ENCODE data around the gene TP53. TPM values are rescaled to one million over a fixed set of nuclear protein-coding genes. Genes with fewer than 3 reads are reported as not detected.

TP53 gene
- total RNA-seq, 4 donors from 2014 or later, result 27.9 to 49.7 (median 31.7) TPM

DNA sequence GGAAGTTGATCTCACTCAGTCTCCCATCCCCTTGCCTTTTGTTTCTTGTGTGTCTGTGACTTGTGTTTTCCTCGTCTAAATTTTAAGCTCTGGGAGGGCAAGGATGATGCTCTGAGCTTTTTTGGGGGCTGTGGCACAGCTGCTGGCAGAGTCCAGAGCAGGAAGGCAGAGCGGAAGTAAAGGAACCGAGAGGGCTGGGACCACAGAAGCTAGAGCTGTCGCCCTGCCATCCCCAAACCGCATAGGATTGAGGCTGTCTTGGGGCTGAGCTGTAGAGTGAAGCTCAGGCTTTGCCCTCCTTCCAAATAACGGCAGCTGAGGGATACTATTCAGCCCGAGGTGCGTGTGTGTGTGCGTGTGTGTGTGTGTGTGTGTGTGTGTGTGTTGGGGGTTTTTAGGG lies 26.5 kb upstream of the TP53 start:
- no peak overlapping the region for H3K4me3 ChIP-seq
- H3K27me3 ChIP-seq, result peaks cover 56% of the 10 kb centered on the region
- TF ChIP-seq POLR2AphosphoS5 (IDR thresholded peaks at IDR 0.05), result no peak
- no peak for TF ChIP-seq POLR2A (IDR thresholded peaks at IDR 0.05)
- TF ChIP-seq, protein P1, sequence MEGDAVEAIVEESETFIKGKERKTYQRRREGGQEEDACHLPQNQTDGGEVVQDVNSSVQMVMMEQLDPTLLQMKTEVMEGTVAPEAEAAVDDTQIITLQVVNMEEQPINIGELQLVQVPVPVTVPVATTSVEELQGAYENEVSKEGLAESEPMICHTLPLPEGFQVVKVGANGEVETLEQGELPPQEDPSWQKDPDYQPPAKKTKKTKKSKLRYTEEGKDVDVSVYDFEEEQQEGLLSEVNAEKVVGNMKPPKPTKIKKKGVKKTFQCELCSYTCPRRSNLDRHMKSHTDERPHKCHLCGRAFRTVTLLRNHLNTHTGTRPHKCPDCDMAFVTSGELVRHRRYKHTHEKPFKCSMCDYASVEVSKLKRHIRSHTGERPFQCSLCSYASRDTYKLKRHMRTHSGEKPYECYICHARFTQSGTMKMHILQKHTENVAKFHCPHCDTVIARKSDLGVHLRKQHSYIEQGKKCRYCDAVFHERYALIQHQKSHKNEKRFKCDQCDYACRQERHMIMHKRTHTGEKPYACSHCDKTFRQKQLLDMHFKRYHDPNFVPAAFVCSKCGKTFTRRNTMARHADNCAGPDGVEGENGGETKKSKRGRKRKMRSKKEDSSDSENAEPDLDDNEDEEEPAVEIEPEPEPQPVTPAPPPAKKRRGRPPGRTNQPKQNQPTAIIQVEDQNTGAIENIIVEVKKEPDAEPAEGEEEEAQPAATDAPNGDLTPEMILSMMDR (IDR thresholded peaks at IDR 0.05), result no peak
- TF ChIP-seq EP300 (IDR thresholded peaks at IDR 0.05; ENCODE audit: low read depth), result no peak
- H3K27ac ChIP-seq, result no peak overlapping the region
- WGBS, 2 donors (ENCODE audit: low coverage in 1 of 2), result 19% methylated on average over 9 of the region's 9 CpGs; no CpG with 5 or more reads in 1 of the 2 donors
- H3K36me3 ChIP-seq, result no peaks in the 10 kb centered on the region
- in situ Hi-C loops (cut with MboI; ENCODE audit: low pct_ligation_motif_present in 1 of 4, low pct_unique_long_range_greater_than_20kb in 1 of 4, low sequenced_read_pairs in 3 of 4), result no loop called here
- DNase-seq, result no peak
- peaks cover 9 to 23% (median 18%) of the 10 kb centered on the region in 4 donors for H3K4me1 ChIP-seq
- intact Hi-C loops (cut with DNase I; ENCODE audit: low total_unique reads), result no loop called here
- H3K9me3 ChIP-seq, result no peaks in the 10 kb centered on the region

DNA sequence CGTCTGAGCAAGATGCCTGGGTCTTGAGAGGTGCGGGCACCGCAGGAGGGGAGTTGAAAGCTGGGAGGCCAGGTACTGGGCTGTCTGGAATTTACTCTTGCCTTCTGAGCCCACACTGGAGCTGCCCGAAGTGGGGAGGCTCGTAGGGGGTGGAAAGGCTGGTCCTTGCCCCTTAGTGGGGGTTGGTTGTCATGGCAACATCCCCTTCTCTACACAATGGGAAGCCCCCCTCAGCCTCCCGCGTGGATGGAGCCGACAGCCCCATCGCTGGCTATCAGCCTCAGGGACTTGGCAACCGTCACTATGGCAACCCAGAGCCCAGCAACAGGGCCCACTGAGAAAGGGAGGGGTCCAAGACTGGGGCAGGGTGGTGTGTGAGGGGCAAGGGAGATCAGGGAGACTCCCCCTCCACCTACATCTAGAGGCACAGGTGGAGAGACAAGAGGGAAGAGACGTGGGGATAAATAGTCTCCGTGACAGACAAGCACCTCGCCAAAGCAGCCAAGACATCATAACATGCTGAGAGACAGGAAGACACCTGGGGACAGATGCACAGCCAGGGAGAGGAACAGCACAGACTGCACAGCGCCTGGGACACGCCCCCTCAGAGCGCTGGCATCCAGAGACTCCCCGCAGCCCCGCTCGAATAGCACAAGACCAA lies 25.0 kb upstream of the TP53 start:
- 24 to 30% methylated on average over 3 to 19 of the region's 19 CpGs for WGBS, 2 donors (ENCODE audit: low coverage in 1 of 2)

DNA sequence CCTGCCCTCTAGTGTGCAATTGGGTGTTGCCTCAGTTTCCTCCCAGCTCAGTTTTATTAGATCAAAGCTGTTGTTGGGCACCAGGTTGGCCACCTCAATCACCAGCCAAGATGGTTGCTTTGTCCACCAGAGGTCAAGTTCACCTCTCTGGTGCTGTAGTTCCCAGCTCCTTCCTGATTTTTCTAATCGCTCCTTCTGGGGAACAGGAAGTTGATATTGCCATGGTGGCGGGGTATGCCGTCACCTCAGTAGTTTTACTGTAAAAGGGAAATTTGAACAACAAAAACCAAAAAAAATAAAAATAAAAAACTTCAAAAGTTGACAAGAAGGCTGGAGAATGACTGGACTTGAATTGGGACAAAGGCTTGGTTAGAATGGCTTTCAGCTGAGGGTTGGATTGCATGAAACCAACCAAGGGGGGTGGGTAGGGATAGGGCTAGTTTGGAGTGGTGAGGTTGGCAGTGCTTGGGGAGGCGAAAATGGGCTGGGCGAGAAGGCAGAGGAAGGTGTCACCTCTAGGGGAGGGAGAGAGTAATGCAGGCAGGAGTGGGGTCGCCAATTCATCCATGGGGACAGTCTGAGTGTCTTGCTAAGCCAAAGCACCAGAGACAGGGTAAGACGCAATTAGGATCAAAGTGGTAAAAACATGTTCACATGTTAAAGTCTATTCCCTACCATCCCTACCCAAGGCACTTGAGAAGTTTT lies 23.9 kb upstream of the TP53 start:
- peaks cover 67% of the 10 kb centered on the region for H3K27me3 ChIP-seq
- WGBS, 2 donors (ENCODE audit: low coverage in 1 of 2), result 68 to 78% methylated on average over 3 to 7 of the region's 7 CpGs
- intact Hi-C loops (cut with DNase I; ENCODE audit: low total_unique reads) (no loop called here), in situ Hi-C loops (cut with MboI; ENCODE audit: low pct_ligation_motif_present in 1 of 4, low pct_unique_long_range_greater_than_20kb in 1 of 4, low sequenced_read_pairs in 3 of 4) (no loop called here)
- H3K27ac ChIP-seq, result no peak overlapping the region
- H3K9me3 ChIP-seq, result no peaks in the 10 kb centered on the region
- no peaks in the 10 kb centered on the region for H3K36me3 ChIP-seq
- peaks cover 0 to 1% (median under 1%) of the 10 kb centered on the region in 4 donors for H3K4me1 ChIP-seq
- DNase-seq, result no peak
- no peak overlapping the region for H3K4me3 ChIP-seq
- no peak for TF ChIP-seq POLR2AphosphoS5 (IDR thresholded peaks at IDR 0.05)
- TF ChIP-seq, protein P1 (IDR thresholded peaks at IDR 0.05), result peak in 1 of 5 experiments; percentile 11

More for the DNA sequence above, 25.0 kb upstream of the TP53 start:
- Histone ChIP-seq H3K9me3 (no peaks in the 10 kb centered on the region), H3K36me3 (no peaks in the 10 kb centered on the region), H3K4me1 (peaks cover 9 to 11% (median 9%) of the 10 kb centered on the region in 4 donors), H3K27ac (no peak overlapping the region), H3K27me3 (peaks cover 65% of the 10 kb centered on the region), H3K4me3 (no peak overlapping the region)
- in situ Hi-C loops (cut with MboI; ENCODE audit: low pct_ligation_motif_present in 1 of 4, low pct_unique_long_range_greater_than_20kb in 1 of 4, low sequenced_read_pairs in 3 of 4) (no loop called here), intact Hi-C loops (cut with DNase I; ENCODE audit: low total_unique reads) (no loop called here)
- TF ChIP-seq POLR2A (IDR thresholded peaks at IDR 0.05) (no peak), POLR2AphosphoS5 (IDR thresholded peaks at IDR 0.05) (no peak), EP300 (IDR thresholded peaks at IDR 0.05; ENCODE audit: low read depth) (no peak)
- DNase-seq, result no peak

DNA sequence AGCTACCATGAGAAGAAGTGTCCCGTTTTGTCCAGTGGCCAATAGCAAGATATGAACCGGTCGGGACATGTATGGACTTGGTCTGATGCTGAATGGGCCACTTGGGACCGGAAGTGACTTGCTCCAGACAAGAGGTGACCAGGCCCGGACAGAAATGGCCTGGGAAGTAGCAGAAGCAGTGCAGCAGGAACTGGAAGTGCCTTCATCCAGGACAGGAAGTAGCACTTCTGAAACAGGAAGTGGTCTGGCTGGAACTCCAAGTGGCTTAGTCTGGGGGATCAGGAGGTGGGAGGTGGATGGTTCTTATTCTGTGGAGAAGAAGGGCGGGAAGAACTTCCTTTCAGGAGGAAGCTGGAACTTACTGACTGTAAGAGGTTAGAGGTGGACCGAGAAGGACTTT lies 23.0 kb upstream of the TP53 start:
- no peaks in the 10 kb centered on the region for H3K9me3 ChIP-seq
- intact Hi-C loops (cut with DNase I; ENCODE audit: low total_unique reads), result no loop called here
- no peak for TF ChIP-seq POLR2AphosphoS5 (IDR thresholded peaks at IDR 0.05)
- TF ChIP-seq POLR2A (IDR thresholded peaks at IDR 0.05), result no peak
- TF ChIP-seq, protein P1 (IDR thresholded peaks at IDR 0.05), result no peak
- no peak for TF ChIP-seq EP300 (IDR thresholded peaks at IDR 0.05; ENCODE audit: low read depth)
- peaks cover 67% of the 10 kb centered on the region for H3K27me3 ChIP-seq
- in situ Hi-C loops (cut with MboI; ENCODE audit: low pct_ligation_motif_present in 1 of 4, low pct_unique_long_range_greater_than_20kb in 1 of 4, low sequenced_read_pairs in 3 of 4), result no loop called here
- peaks cover 0 to 7% (median 2%) of the 10 kb centered on the region in 4 donors for H3K4me1 ChIP-seq
- DNase-seq, result no peak
- no peak overlapping the region for H3K27ac ChIP-seq
- no peak overlapping the region for H3K4me3 ChIP-seq
- 62 to 82% methylated on average over 2 to 7 of the region's 7 CpGs for WGBS, 2 donors (ENCODE audit: low coverage in 1 of 2)
- no peaks in the 10 kb centered on the region for H3K36me3 ChIP-seq

Data from transverse colon (tissue), 4 donors.